Keratinocyte (primary cell): ENCODE measurements around the gene IQCE. TPM values are rescaled to one million over a fixed set of nuclear protein-coding genes. Genes with fewer than 3 reads are reported as not detected.

Experiments used
- DNase-seq: peaks from one replicate; pipeline ENCODE4 v3.0.0-alpha.2; 2011; ENCODE audit warnings: low read depth, missing footprints, low spot score
- FAIRE-seq: peaks from 2 replicates; lab custom pipeline; 2011; peaks lifted over from hg19 to GRCh38; lab: Jason Lieb, UNC
- H2AFZ ChIP-seq: 2 replicates; pipeline ENCODE4 v1.6.0; 2012; ENCODE audit warnings: low read length, control low read depth, inconsistent platforms; ENCODE audit not compliant: control insufficient read depth
- H3K27ac ChIP-seq: 2 replicates; pipeline ENCODE4 v1.5.1; 2011; ENCODE audit warnings: low read length; ENCODE audit not compliant: control insufficient read depth, insufficient read depth
- H3K27me3 ChIP-seq: 3 replicates; pipeline ENCODE4 v1.6.0; 2011; ENCODE audit warnings: low read length; ENCODE audit not compliant: control insufficient read depth, insufficient read depth; ENCODE audit errors: extremely low read depth
- H3K36me3 ChIP-seq, 2 experiments: 2 replicates in 1 of 2; 3 replicates in 1 of 2; pipeline ENCODE4 v1.5.1; 2011; ENCODE audit warnings: low read length in 2 of 2, mild to moderate bottlenecking in 1 of 2; ENCODE audit not compliant: control insufficient read depth in 2 of 2, insufficient read depth in 2 of 2; ENCODE audit errors: extremely low read depth in 1 of 2
- H3K4me1 ChIP-seq: 3 replicates; pipeline ENCODE4 v1.5.1; 2011; ENCODE audit warnings: low read length; ENCODE audit not compliant: control insufficient read depth, insufficient read depth; ENCODE audit errors: extremely low read depth
- H3K4me2 ChIP-seq: 3 replicates; pipeline ENCODE4 v1.6.0; 2011; ENCODE audit warnings: low read depth, low read length; ENCODE audit not compliant: control insufficient read depth, insufficient read depth; ENCODE audit errors: extremely low read depth
- H3K4me3 ChIP-seq, 3 experiments: fragments of 200-600 bp in 1 of 3; sonication (generic) in 1 of 3; 2 replicates in 2 of 3; 3 replicates in 1 of 3; pipeline ENCODE4 v1.5.1; 2011 to 2016; ENCODE audit warnings: low read length in 3 of 3, mild to moderate bottlenecking in 3 of 3, control low read depth in 2 of 3, inconsistent platforms in 1 of 3, low read depth in 1 of 3, mixed read lengths in 1 of 3, mixed run types in 1 of 3, moderate library complexity in 1 of 3; ENCODE audit not compliant: control insufficient read depth in 2 of 3, insufficient read depth in 2 of 3; ENCODE audit errors: extremely low read depth in 1 of 3
- H3K79me2 ChIP-seq: 2 replicates; pipeline ENCODE4 v1.6.0; 2012; ENCODE audit warnings: low read length; ENCODE audit not compliant: control insufficient read depth, insufficient read depth
- H3K9ac ChIP-seq: 3 replicates; pipeline ENCODE4 v1.6.0; 2011; ENCODE audit warnings: low read length; ENCODE audit not compliant: control insufficient read depth, insufficient read depth; ENCODE audit errors: extremely low read depth
- H3K9me1 ChIP-seq: 3 replicates; pipeline ENCODE4 v1.6.0; 2011; ENCODE audit warnings: low read length; ENCODE audit not compliant: control insufficient read depth, insufficient read depth; ENCODE audit errors: extremely low read depth
- H3K9me3 ChIP-seq: 2 replicates; pipeline ENCODE4 v1.5.1; 2012; ENCODE audit warnings: low read depth, low read length; ENCODE audit not compliant: control insufficient read depth
- H4K20me1 ChIP-seq: 3 replicates; pipeline ENCODE4 v1.6.0; 2011; ENCODE audit warnings: low read length; ENCODE audit not compliant: control insufficient read depth, insufficient read depth; ENCODE audit errors: extremely low read depth
- CTCF ChIP-seq, 3 experiments: IDR thresholded peaks in 1 of 3; conservative IDR thresholded peaks in 1 of 3; optimal IDR thresholded peaks in 1 of 3; 2 replicates in 2 of 3; 3 replicates in 1 of 3; pipeline versions ENCODE3 to v1.5.1; 2011; ENCODE audit warnings: low read length in 3 of 3, mild to moderate bottlenecking in 3 of 3, moderate library complexity in 2 of 3, control low read depth in 1 of 3, inconsistent platforms in 1 of 3; ENCODE audit not compliant: insufficient read depth in 2 of 3; ENCODE audit errors: extremely low read depth in 1 of 3
- EZH2 ChIP-seq: IDR thresholded peaks from one replicate; pipeline ENCODE4 v1.6.1; 2012; ENCODE audit warnings: inconsistent platforms, mild to moderate bottlenecking, low read length, moderate library complexity
- dilution Hi-C: fragments of 300-500 bp; cut with MboI; formaldehyde crosslinking; loops from one replicate; pipeline ENCODE4 v1.7.0; 2020; ENCODE audit warnings: low sequenced_read_pairs; ENCODE audit not compliant: extremely low pct_ligation_motif_present
- polyA plus RNA-seq, 5 experiments: library from polyadenylated mRNA; depleted of rRNA in 3 of 5; stranded (reverse) in 3 of 5; stranded (forward) in 1 of 5; unstranded in 1 of 5; fragments of >200 nt; gene quantifications; 1 replicate in 1 of 5; 2 replicates in 3 of 5; 3 replicates in 1 of 5; pipeline versions ENCODE4 v1.2.1 to v1.2.3, GENCODE V29; 2011 to 2012; ENCODE audit warnings: missing spikeins in 2 of 5, low read depth in 1 of 5, low replicate concordance in 1 of 5

IQCE gene
- polyA plus RNA-seq, 1 donor (not counting 4 experiments of a cell fraction or from before 2014, with no cell fraction given) = 5.2 TPM

- peaks cover 10% of the 10 kb centered on the region for H3K27me3 ChIP-seq
- no peaks in the 10 kb centered on the region for H3K9me3 ChIP-seq
- TF ChIP-seq CTCF (optimal IDR thresholded peaks at IDR 0.05 in 1 of 3, IDR thresholded peaks at IDR 0.05 in 1 of 3, conservative IDR thresholded peaks at IDR 0.05 in 1 of 3; ENCODE audit: extremely low read depth in 1 of 3, insufficient read depth in 2 of 3, low read length in 3 of 3) (no peak), EZH2 (no peak)
- no peak overlapping the region for H3K27ac ChIP-seq
- peaks cover 24% of the 10 kb centered on the region for H3K4me1 ChIP-seq
- H3K4me2 ChIP-seq = no peak overlapping the region
- no peak overlapping the region for H3K4me3 ChIP-seq
- H3K9ac ChIP-seq = no peak overlapping the region
- H3K79me2 ChIP-seq = no peaks in the 10 kb centered on the region
- H3K9me1 ChIP-seq = no peaks in the 10 kb centered on the region
- no peak overlapping the region for H2AFZ ChIP-seq
- FAIRE-seq = no peak
- DNase-seq = no peak
- H3K36me3 ChIP-seq = no peaks in the 10 kb centered on the region
- H4K20me1 ChIP-seq = no peaks in the 10 kb centered on the region
- dilution Hi-C loops = no loop called here
Observed at GRCh38 chr7:2511769-2512168, 47.0 kb upstream of the IQCE start.

GRCh38 chr7:2512179-2512661, 46.6 kb upstream of the IQCE start:
- H3K36me3 ChIP-seq = no peaks in the 10 kb centered on the region
- H3K27me3 ChIP-seq = peaks cover 10% of the 10 kb centered on the region
- no peak for DNase-seq
- no peak overlapping the region for H3K9ac ChIP-seq
- H3K79me2 ChIP-seq = no peaks in the 10 kb centered on the region
- no peaks in the 10 kb centered on the region for H3K9me3 ChIP-seq
- TF ChIP-seq CTCF (optimal IDR thresholded peaks at IDR 0.05 in 1 of 3, IDR thresholded peaks at IDR 0.05 in 1 of 3, conservative IDR thresholded peaks at IDR 0.05 in 1 of 3; ENCODE audit: extremely low read depth in 1 of 3, insufficient read depth in 2 of 3, low read length in 3 of 3) (no peak), EZH2 (no peak)
- no peaks in the 10 kb centered on the region for H3K9me1 ChIP-seq
- peaks cover 29% of the 10 kb centered on the region for H3K4me1 ChIP-seq
- FAIRE-seq = no peak
- H3K27ac ChIP-seq = no peak overlapping the region
- H2AFZ ChIP-seq = no peak overlapping the region
- H4K20me1 ChIP-seq = no peaks in the 10 kb centered on the region
- no peak overlapping the region for H3K4me2 ChIP-seq
- dilution Hi-C loops = no loop called here
- H3K4me3 ChIP-seq = no peak overlapping the region
